Measurements from ENCODE around the gene FRMD3.

FRMD3 gene

DNA sequence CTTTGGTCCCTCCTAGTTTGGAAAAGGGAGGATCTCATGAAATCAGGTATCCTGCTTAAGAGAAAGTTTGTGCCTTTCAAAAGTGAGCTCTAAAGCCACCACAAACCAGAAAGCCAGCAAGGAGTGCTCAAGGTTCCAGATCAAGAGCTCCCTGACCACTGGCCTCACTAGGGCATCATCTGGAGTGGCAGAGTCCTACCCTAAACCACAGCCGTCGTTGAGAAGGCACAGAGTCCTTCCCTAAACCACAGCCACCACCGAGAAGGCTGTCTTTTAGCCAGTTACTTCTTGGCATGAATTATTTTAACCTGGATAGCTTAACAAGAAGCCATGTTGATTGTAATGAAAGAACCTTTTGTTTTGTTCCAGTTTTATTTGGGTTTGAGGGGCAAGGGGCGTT, 102.9 kb downstream of the FRMD3 start:
- no peak overlapping the region for H2AFZ ChIP-seq (ENCODE audit: low read depth, low read length)
- H3K4me2 ChIP-seq (ENCODE audit: low read length, poor library complexity, severe bottlenecking): no peak overlapping the region
- H4K8ac ChIP-seq (ENCODE audit: low read length): no peak overlapping the region
- H3K79me1 ChIP-seq (replicated peaks; ENCODE audit: low read length, poor library complexity, severe bottlenecking): no peaks in the 10 kb centered on the region
- no peak overlapping the region for H3K9ac ChIP-seq (ENCODE audit: low read length)
- H2BK5ac ChIP-seq (ENCODE audit: low read depth, low read length, poor library complexity, severe bottlenecking): no peak overlapping the region
- no peak overlapping the region for H2AK5ac ChIP-seq (ENCODE audit: low read length, severe bottlenecking)
- DNase-seq: no peak
- no peak overlapping the region for H3K23ac ChIP-seq (ENCODE audit: low read length in 2 of 2)
- H3K27ac ChIP-seq (ENCODE audit: low read length, poor library complexity, severe bottlenecking): no peak overlapping the region
- no peaks in the 10 kb centered on the region for H3K4me1 ChIP-seq (ENCODE audit: control insufficient read depth, insufficient read depth, low read depth, low read length)
- H3K4ac ChIP-seq (ENCODE audit: low read depth in 1 of 2, low read length in 2 of 2): no peak overlapping the region
- no peak overlapping the region for H3K14ac ChIP-seq (ENCODE audit: low read length in 2 of 2)
- no peak overlapping the region for H2BK15ac ChIP-seq (ENCODE audit: low read depth, poor library complexity, severe bottlenecking)
- H3K9me3 ChIP-seq (ENCODE audit: control insufficient read depth, low read length): no peaks in the 10 kb centered on the region
- no peak overlapping the region for H2BK12ac ChIP-seq (ENCODE audit: low read length in 2 of 2)
- H3K36me3 ChIP-seq (ENCODE audit: control insufficient read depth in 1 of 2, insufficient read depth in 2 of 2, low read depth in 1 of 2, low read length in 2 of 2): no peaks in the 10 kb centered on the region
- 86% methylated on average over 2 of the region's 4 CpGs for WGBS
- H3K4me3 ChIP-seq (ENCODE audit: insufficient read depth in 1 of 2, low read depth in 1 of 2, low read length in 2 of 2): no peak overlapping the region
- no peaks in the 10 kb centered on the region for H3K27me3 ChIP-seq (ENCODE audit: control insufficient read depth in 1 of 2, insufficient read depth in 1 of 2, low read length in 2 of 2)
- H4K91ac ChIP-seq (ENCODE audit: low read length): no peak overlapping the region
- H2BK120ac ChIP-seq (ENCODE audit: low read depth, low read length): no peak overlapping the region
- H3K18ac ChIP-seq (ENCODE audit: low read depth in 1 of 2, low read length in 2 of 2): no peak overlapping the region

DNA sequence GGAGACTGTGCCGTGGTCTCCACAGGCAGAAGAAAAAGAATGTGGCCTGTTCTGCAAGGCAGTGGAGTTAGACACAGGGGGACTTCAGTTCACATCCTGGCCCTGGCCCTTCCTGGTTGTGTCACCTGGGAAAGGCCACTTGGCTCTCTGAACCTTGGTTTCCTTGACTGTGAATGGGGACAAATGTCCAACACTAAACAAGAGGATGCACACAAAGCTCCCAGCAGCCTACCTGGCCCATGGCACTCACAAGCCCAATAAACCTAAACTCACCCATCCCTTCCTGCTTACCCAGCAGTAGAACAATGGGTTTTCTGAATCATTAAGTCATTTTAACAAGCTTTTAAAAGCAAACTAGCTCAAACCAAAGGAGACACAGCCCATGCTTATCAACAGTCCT, 103.9 kb downstream of the FRMD3 start:
- Histone ChIP-seq H3K9me3 (ENCODE audit: control insufficient read depth, low read length) (no peaks in the 10 kb centered on the region), H2BK5ac (ENCODE audit: low read depth, low read length, poor library complexity, severe bottlenecking) (no peak overlapping the region), H3K18ac (ENCODE audit: low read depth in 1 of 2, low read length in 2 of 2) (no peak overlapping the region), H3K27me3 (ENCODE audit: control insufficient read depth in 1 of 2, insufficient read depth in 1 of 2, low read length in 2 of 2) (no peaks in the 10 kb centered on the region), H3K4me2 (ENCODE audit: low read length, poor library complexity, severe bottlenecking) (no peak overlapping the region), H4K91ac (ENCODE audit: low read length) (no peak overlapping the region), H3K36me3 (ENCODE audit: control insufficient read depth in 1 of 2, insufficient read depth in 2 of 2, low read depth in 1 of 2, low read length in 2 of 2) (no peaks in the 10 kb centered on the region), H2BK120ac (ENCODE audit: low read depth, low read length) (no peak overlapping the region), H2BK12ac (ENCODE audit: low read length in 2 of 2) (no peak overlapping the region), H3K4me3 (ENCODE audit: insufficient read depth in 1 of 2, low read depth in 1 of 2, low read length in 2 of 2) (no peak overlapping the region), H3K27ac (ENCODE audit: low read length, poor library complexity, severe bottlenecking) (no peak overlapping the region), H2AK5ac (ENCODE audit: low read length, severe bottlenecking) (no peak overlapping the region), H3K14ac (ENCODE audit: low read length in 2 of 2) (no peak overlapping the region), H3K9ac (ENCODE audit: low read length) (no peak overlapping the region), H3K79me1 (replicated peaks; ENCODE audit: low read length, poor library complexity, severe bottlenecking) (no peaks in the 10 kb centered on the region), H4K8ac (ENCODE audit: low read length) (no peak overlapping the region), H3K23ac (ENCODE audit: low read length in 2 of 2) (no peak overlapping the region), H2AFZ (ENCODE audit: low read depth, low read length) (no peak overlapping the region), H3K4me1 (ENCODE audit: control insufficient read depth, insufficient read depth, low read depth, low read length) (no peaks in the 10 kb centered on the region), H3K4ac (ENCODE audit: low read depth in 1 of 2, low read length in 2 of 2) (no peak overlapping the region), H2BK15ac (ENCODE audit: low read depth, poor library complexity, severe bottlenecking) (no peak overlapping the region)
- no peak for DNase-seq
- 75% methylated on average over 1 of the region's 1 CpG for WGBS

DNA sequence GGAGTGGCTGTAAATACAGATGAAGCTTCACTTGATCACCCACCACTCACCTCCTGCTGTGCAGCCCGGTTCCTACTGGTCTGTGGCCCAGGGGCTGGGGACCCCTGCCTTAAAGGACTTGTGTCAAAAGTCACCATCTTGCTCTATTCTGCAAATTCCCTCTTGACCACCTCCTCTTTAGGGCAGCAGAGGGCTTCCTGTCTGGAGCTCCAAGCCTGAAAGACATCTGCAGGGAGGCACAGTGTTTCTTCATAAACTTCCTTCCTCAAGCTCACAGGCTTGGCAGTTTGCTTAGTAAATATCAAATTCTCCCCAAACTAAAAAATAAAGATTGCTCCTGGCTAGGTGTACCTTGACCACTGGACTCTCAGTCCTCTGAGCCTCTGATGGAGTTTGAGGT, 104.4 kb downstream of the FRMD3 start:
- Histone ChIP-seq H2BK12ac (ENCODE audit: low read length in 2 of 2) (no peak overlapping the region), H3K4me3 (ENCODE audit: insufficient read depth in 1 of 2, low read depth in 1 of 2, low read length in 2 of 2) (no peak overlapping the region), H2BK5ac (ENCODE audit: low read depth, low read length, poor library complexity, severe bottlenecking) (no peak overlapping the region), H3K79me1 (replicated peaks; ENCODE audit: low read length, poor library complexity, severe bottlenecking) (no peaks in the 10 kb centered on the region), H3K9ac (ENCODE audit: low read length) (no peak overlapping the region), H3K14ac (ENCODE audit: low read length in 2 of 2) (no peak overlapping the region), H3K27me3 (ENCODE audit: control insufficient read depth in 1 of 2, insufficient read depth in 1 of 2, low read length in 2 of 2) (no peaks in the 10 kb centered on the region), H3K4me1 (ENCODE audit: control insufficient read depth, insufficient read depth, low read depth, low read length) (no peaks in the 10 kb centered on the region), H2BK15ac (ENCODE audit: low read depth, poor library complexity, severe bottlenecking) (no peak overlapping the region), H4K91ac (ENCODE audit: low read length) (no peak overlapping the region), H2AK5ac (ENCODE audit: low read length, severe bottlenecking) (no peak overlapping the region), H4K8ac (ENCODE audit: low read length) (no peak overlapping the region), H2AFZ (ENCODE audit: low read depth, low read length) (no peak overlapping the region), H3K4ac (ENCODE audit: low read depth in 1 of 2, low read length in 2 of 2) (no peak overlapping the region), H3K9me3 (ENCODE audit: control insufficient read depth, low read length) (no peaks in the 10 kb centered on the region), H3K36me3 (ENCODE audit: control insufficient read depth in 1 of 2, insufficient read depth in 2 of 2, low read depth in 1 of 2, low read length in 2 of 2) (no peaks in the 10 kb centered on the region), H3K18ac (ENCODE audit: low read depth in 1 of 2, low read length in 2 of 2) (no peak overlapping the region), H3K27ac (ENCODE audit: low read length, poor library complexity, severe bottlenecking) (no peak overlapping the region), H2BK120ac (ENCODE audit: low read depth, low read length) (no peak overlapping the region), H3K4me2 (ENCODE audit: low read length, poor library complexity, severe bottlenecking) (no peak overlapping the region), H3K23ac (ENCODE audit: low read length in 2 of 2) (no peak overlapping the region)
- no peak for DNase-seq
- 70% methylated on average over 1 of the region's 1 CpG for WGBS

DNA sequence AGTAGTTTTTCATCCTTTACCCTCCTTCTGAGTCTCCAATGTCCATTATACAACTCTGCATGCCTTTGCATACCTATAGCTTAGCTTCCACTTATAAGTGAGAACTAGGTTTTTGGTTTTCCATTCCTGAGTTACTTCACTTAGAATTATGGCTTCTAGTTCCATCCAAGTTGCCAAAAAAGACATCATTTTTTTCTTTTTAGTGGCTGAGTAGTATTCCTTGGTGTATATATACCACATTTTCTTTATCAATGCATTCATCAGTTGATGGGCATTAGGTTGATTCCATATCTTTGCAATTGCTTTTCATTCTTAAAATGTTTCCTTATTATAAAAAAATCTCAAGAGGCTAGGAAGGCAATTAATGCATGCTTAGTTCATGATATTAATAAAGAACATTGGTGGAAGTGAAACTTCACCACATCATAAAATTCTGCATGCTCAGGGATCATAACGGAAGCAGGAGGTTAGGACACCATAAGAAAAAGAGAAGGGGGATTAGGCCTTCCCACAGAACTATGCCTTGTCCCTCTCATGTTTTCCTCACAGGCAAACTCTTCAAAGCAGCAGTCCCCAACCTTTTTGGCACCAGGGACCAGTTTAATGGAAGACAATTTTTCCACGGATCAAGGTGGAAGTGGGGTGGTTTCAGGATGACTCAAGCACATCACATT, 105.2 kb downstream of the FRMD3 start:
- H2BK12ac ChIP-seq (ENCODE audit: low read length in 2 of 2): no peak overlapping the region
- H3K4me1 ChIP-seq (ENCODE audit: control insufficient read depth, insufficient read depth, low read depth, low read length): no peaks in the 10 kb centered on the region
- H4K91ac ChIP-seq (ENCODE audit: low read length): no peak overlapping the region
- 100% methylated on average over 1 of the region's 2 CpGs for WGBS
- H3K4ac ChIP-seq (ENCODE audit: low read depth in 1 of 2, low read length in 2 of 2): no peak overlapping the region
- no peaks in the 10 kb centered on the region for H3K36me3 ChIP-seq (ENCODE audit: control insufficient read depth in 1 of 2, insufficient read depth in 2 of 2, low read depth in 1 of 2, low read length in 2 of 2)
- no peak overlapping the region for H2BK120ac ChIP-seq (ENCODE audit: low read depth, low read length)
- no peak overlapping the region for H3K4me3 ChIP-seq (ENCODE audit: insufficient read depth in 1 of 2, low read depth in 1 of 2, low read length in 2 of 2)
- H3K27ac ChIP-seq (ENCODE audit: low read length, poor library complexity, severe bottlenecking): no peak overlapping the region
- no peak overlapping the region for H2AK5ac ChIP-seq (ENCODE audit: low read length, severe bottlenecking)
- no peak overlapping the region for H2AFZ ChIP-seq (ENCODE audit: low read depth, low read length)
- no peak overlapping the region for H4K8ac ChIP-seq (ENCODE audit: low read length)
- no peak overlapping the region for H3K4me2 ChIP-seq (ENCODE audit: low read length, poor library complexity, severe bottlenecking)
- H3K9ac ChIP-seq (ENCODE audit: low read length): no peak overlapping the region
- DNase-seq: no peak
- H2BK15ac ChIP-seq (ENCODE audit: low read depth, poor library complexity, severe bottlenecking): no peak overlapping the region
- H3K9me3 ChIP-seq (ENCODE audit: control insufficient read depth, low read length): no peaks in the 10 kb centered on the region
- H2BK5ac ChIP-seq (ENCODE audit: low read depth, low read length, poor library complexity, severe bottlenecking): no peak overlapping the region
- H3K14ac ChIP-seq (ENCODE audit: low read length in 2 of 2): no peak overlapping the region
- H3K23ac ChIP-seq (ENCODE audit: low read length in 2 of 2): no peak overlapping the region
- no peaks in the 10 kb centered on the region for H3K79me1 ChIP-seq (replicated peaks; ENCODE audit: low read length, poor library complexity, severe bottlenecking)
- H3K18ac ChIP-seq (ENCODE audit: low read depth in 1 of 2, low read length in 2 of 2): no peak overlapping the region
- H3K27me3 ChIP-seq (ENCODE audit: control insufficient read depth in 1 of 2, insufficient read depth in 1 of 2, low read length in 2 of 2): no peaks in the 10 kb centered on the region
